IMR-90 (cell line): ENCODE measurements around the gene ADAMTS17. TPM values are rescaled to one million over a fixed set of nuclear protein-coding genes. Genes with fewer than 3 reads are reported as not detected.

ENCODE experiments used
- ATAC-seq: fragments of 200-7000 bp; cut with Tn5 transposase; 2 replicates; pipeline ENCODE4 v1.9.1; 2020; ENCODE audit warnings: low read depth, mild to moderate bottlenecking, moderate library complexity
- BruUV-seq: library from RNA; stranded (reverse); fragments of 400-500 nt; replicated peaks from 2 replicates; lab custom pipeline; 2021; lab: Mats Ljungman, UMichigan
- CTCF ChIA-PET: fragments of 300-600 bp; formaldehyde crosslinking; extraction: SDS; loops from one replicate; lab custom pipeline; 2021; ENCODE audit warnings: antibody characterized with exemption; lab: Yijun Ruan, JAX
- POLR2A ChIA-PET: fragments of 300-600 bp; sonication (Branson Sonifier 250); formaldehyde crosslinking; loops from one replicate; lab custom pipeline; 2022; ENCODE audit warnings: antibody characterized with exemption; ENCODE audit not compliant: unreplicated experiment; lab: Charles Lee
- DNase-seq: peaks from one replicate; pipeline ENCODE4 v3.0.0; 2013
- H2AFZ ChIP-seq: replicated peaks from 2 replicates; pipeline ENCODE3; 2013; ENCODE audit warnings: low read length, mild to moderate bottlenecking; ENCODE audit not compliant: poor library complexity
- H2AK5ac ChIP-seq: 2 replicates; pipeline ENCODE4 v1.6.1; 2013; ENCODE audit warnings: low read depth, low read length, inconsistent platforms
- H2AK9ac ChIP-seq: replicated peaks from 2 replicates; pipeline ENCODE3; 2013; ENCODE audit warnings: mild to moderate bottlenecking, low read depth, low read length, moderate library complexity; ENCODE audit not compliant: poor library complexity
- H2BK120ac ChIP-seq: 2 replicates; pipeline ENCODE4 v1.6.1; 2013; ENCODE audit warnings: low read depth, low read length, inconsistent platforms
- H2BK15ac ChIP-seq: 3 replicates; pipeline ENCODE4 v1.6.1; 2013; ENCODE audit warnings: low read depth, low read length, inconsistent platforms
- H2BK20ac ChIP-seq: 2 replicates; pipeline ENCODE4 v1.6.1; 2013; ENCODE audit warnings: low read depth, mild to moderate bottlenecking, inconsistent platforms, low read length, moderate library complexity
- H2BK5ac ChIP-seq: 2 replicates; pipeline ENCODE4 v1.6.1; 2013; ENCODE audit warnings: mild to moderate bottlenecking, low read depth, low read length, inconsistent platforms; ENCODE audit not compliant: poor library complexity, severe bottlenecking
- H3K14ac ChIP-seq: replicated peaks from 2 replicates; pipeline ENCODE4 v1.6.1; 2013; ENCODE audit warnings: low read depth, low read length, inconsistent platforms
- H3K18ac ChIP-seq: 2 replicates; pipeline ENCODE4 v1.6.1; 2013; ENCODE audit warnings: low read depth, low read length, control low read depth
- H3K23ac ChIP-seq: 2 replicates; pipeline ENCODE4 v1.6.1; 2013; ENCODE audit warnings: low read depth, low read length, inconsistent platforms
- H3K27ac ChIP-seq: 2 replicates; pipeline ENCODE4 v1.5.1; 2013; ENCODE audit warnings: mild to moderate bottlenecking, control low read depth, low read length; ENCODE audit not compliant: insufficient read depth
- H3K27me3 ChIP-seq: 2 replicates; pipeline ENCODE4 v1.6.1; 2013; ENCODE audit warnings: low read length; ENCODE audit not compliant: control insufficient read depth, insufficient read depth
- H3K36me3 ChIP-seq: 2 replicates; pipeline ENCODE4 v1.6.1; 2013; ENCODE audit warnings: low read length, mixed read lengths; ENCODE audit not compliant: control insufficient read depth, insufficient read depth
- H3K4ac ChIP-seq: 2 replicates; pipeline ENCODE4 v1.6.1; 2013; ENCODE audit warnings: low read depth, low read length, inconsistent platforms
- H3K4me1 ChIP-seq: 2 replicates; pipeline ENCODE4 v1.6.1; 2013; ENCODE audit warnings: low read length, mixed read lengths; ENCODE audit not compliant: control insufficient read depth, insufficient read depth
- H3K4me2 ChIP-seq: 2 replicates; pipeline ENCODE4 v1.6.1; 2013; ENCODE audit warnings: low read depth, mild to moderate bottlenecking, control low read depth, low read length, moderate library complexity
- H3K4me3 ChIP-seq: 2 replicates; pipeline ENCODE4 v1.5.1; 2013; ENCODE audit warnings: low read depth, mild to moderate bottlenecking, control low read depth, low read length, moderate library complexity; ENCODE audit not compliant: insufficient read depth
- H3K56ac ChIP-seq: 2 replicates; pipeline ENCODE4 v1.6.1; 2013; ENCODE audit warnings: low read length, inconsistent platforms; ENCODE audit not compliant: insufficient read depth; ENCODE audit errors: extremely low read depth
- H3K79me1 ChIP-seq, 2 experiments: 2 replicates each; pipeline ENCODE4 v1.6.1; 2013; ENCODE audit warnings: low read length in 2 of 2, inconsistent platforms in 1 of 2, low read depth in 1 of 2
- H3K9ac ChIP-seq: 2 replicates; pipeline ENCODE4 v1.6.1; 2013; ENCODE audit warnings: low read depth, low read length, control low read depth
- H3K9me1 ChIP-seq: 2 replicates; pipeline ENCODE4 v1.6.1; 2013; ENCODE audit warnings: low read length, inconsistent platforms; ENCODE audit not compliant: insufficient read depth
- H3K9me3 ChIP-seq: 2 replicates; pipeline ENCODE4 v1.6.1; 2013; ENCODE audit warnings: low read length; ENCODE audit not compliant: control insufficient read depth, insufficient read depth
- H4K20me1 ChIP-seq: 2 replicates; pipeline ENCODE4 v1.6.1; 2013; ENCODE audit warnings: low read length, inconsistent platforms; ENCODE audit not compliant: insufficient read depth
- H4K5ac ChIP-seq: 2 replicates; pipeline ENCODE4 v1.6.1; 2013; ENCODE audit warnings: mild to moderate bottlenecking, low read depth, low read length, control low read depth
- H4K8ac ChIP-seq, 2 experiments: 2 replicates each; pipeline ENCODE4 v1.6.1; 2013; ENCODE audit warnings: low read depth in 2 of 2, low read length in 2 of 2, control low read depth in 1 of 2, inconsistent platforms in 1 of 2
- H4K91ac ChIP-seq: 2 replicates; pipeline ENCODE4 v1.6.1; 2013; ENCODE audit warnings: low read depth, low read length, inconsistent platforms; ENCODE audit not compliant: insufficient read depth
- BHLHE40 ChIP-seq: fragments of 150-350 bp; IDR thresholded peaks from 2 replicates; pipeline ENCODE4 v1.6.1; 2016; ENCODE audit warnings: mild to moderate bottlenecking, low read depth, low read length
- CEBPB ChIP-seq: IDR thresholded peaks from 2 replicates; pipeline ENCODE4 v1.6.1; 2012; ENCODE audit warnings: low read depth, low read length, improper control_type of control experiment
- CHD1 ChIP-seq: IDR thresholded peaks from 2 replicates; pipeline ENCODE4 v1.6.1; 2012; ENCODE audit warnings: low read depth, low read length, improper control_type of control experiment
- ELK1 ChIP-seq: fragments of 150-350 bp; IDR thresholded peaks from 2 replicates; pipeline ENCODE4 v1.6.1; 2016; ENCODE audit warnings: low read depth, mild to moderate bottlenecking, low read length, moderate library complexity, borderline replicate concordance
- MAZ ChIP-seq: IDR thresholded peaks from 2 replicates; pipeline ENCODE4 v1.6.1; 2012; ENCODE audit warnings: low read depth, mild to moderate bottlenecking, low read length, improper control_type of control experiment, moderate library complexity, borderline replicate concordance
- MXI1 ChIP-seq: IDR thresholded peaks from 2 replicates; pipeline ENCODE4 v1.6.1; 2012; ENCODE audit warnings: low read depth, mild to moderate bottlenecking, low read length, moderate library complexity, borderline replicate concordance
- NFE2L2 ChIP-seq: fragments of 150-350 bp; IDR thresholded peaks from 2 replicates; pipeline ENCODE4 v1.6.1; 2016; ENCODE audit warnings: low read depth, mild to moderate bottlenecking, low read length
- RAD21 ChIP-seq: IDR thresholded peaks from 2 replicates; pipeline ENCODE4 v1.6.1; 2012; ENCODE audit warnings: low read length, improper control_type of control experiment
- RFX5 ChIP-seq: IDR thresholded peaks from 2 replicates; pipeline ENCODE4 v1.8.0; 2012; ENCODE audit warnings: low read depth, mild to moderate bottlenecking, low read length, moderate library complexity
- WGBS, 2 experiments: methylation state at CpG; one replicate each; pipeline versions ENCODE4 v1.1.5 to v1.1.7; 2013; ENCODE audit warnings: missing lambda C conversion rate in 2 of 2; ENCODE audit not compliant: insufficient read length in 1 of 2; ENCODE audit errors: extremely low coverage in 2 of 2; 5-methylcytosine and 5-hydroxymethylcytosine counted together
- dilution Hi-C: fragments of 300-500 bp; cut with HindIII; formaldehyde crosslinking; loops from one replicate; pipeline ENCODE4 v1.14.3; 2018; ENCODE audit warnings: low sequenced_read_pairs; ENCODE audit not compliant: unreplicated experiment
- in situ Hi-C: fragments of 300-500 bp; cut with MboI; formaldehyde crosslinking; loops from 3 replicates; pipeline ENCODE4 v1.14.3; 2019; ENCODE audit warnings: low sequenced_read_pairs, inconsistent platforms, mixed read lengths
- intact Hi-C: fragments of 100-400 bp; cut with micrococcal nuclease; formaldehyde crosslinking; loops from 2 replicates; pipeline ENCODE4 v1.10.0; 2022
- polyA plus RNA-seq, 3 experiments: library from polyadenylated mRNA; depleted of rRNA; stranded (reverse); fragments of >200 nt; gene quantifications; 2 replicates each; pipeline ENCODE4 v1.2.3, GENCODE V29; 2012; ENCODE audit warnings: low replicate concordance in 1 of 3
- total RNA-seq: library from RNA; depleted of rRNA; stranded (reverse); fragments of >200 nt; gene quantifications from 2 replicates; pipeline ENCODE4 v1.2.3, GENCODE V29; 2012

The ADAMTS17 gene
- total and polyA plus RNA-seq, 2 of the 4 experiments (the other 2 are of a cell fraction), result 0.03 TPM; not detected in 1

- Histone ChIP-seq H3K27ac (no peak overlapping the region), H3K23ac (no peak overlapping the region), H3K79me1 (no peaks in the 10 kb centered on the region), H3K14ac (no peak overlapping the region), H2AFZ (no peak overlapping the region), H3K4me3 (no peak overlapping the region), H2BK120ac (no peak overlapping the region), H2AK5ac (no peak overlapping the region), H2BK5ac (no peak overlapping the region), H2BK20ac (no peak overlapping the region), H3K9me3 (no peaks in the 10 kb centered on the region), H3K4me2 (no peak overlapping the region), H3K27me3 (no peaks in the 10 kb centered on the region), H3K4me1 (peaks cover 4% of the 10 kb centered on the region; the same call in 1 of the 2 replicates), H3K9me1 (no peaks in the 10 kb centered on the region), H2BK15ac (no peak overlapping the region), H3K9ac (no peak overlapping the region), H4K91ac (no peak overlapping the region), H4K5ac (no peak overlapping the region), H3K4ac (no peak overlapping the region), H2AK9ac (no peak overlapping the region), H3K36me3 (no peaks in the 10 kb centered on the region), H3K56ac (no peak overlapping the region), H4K8ac (no peak overlapping the region), H3K18ac (no peak overlapping the region), H4K20me1 (no peaks in the 10 kb centered on the region)
- intact Hi-C loops, result no loop called here
- TF ChIP-seq RFX5 (no peak), RAD21 (no peak), MXI1 (no peak), CHD1 (no peak), NFE2L2 (no peak), MAZ (no peak), CEBPB (no peak), BHLHE40 (no peak), ELK1 (no peak)
- dilution Hi-C loops, result no loop called here
- DNase-seq (no peak), ATAC-seq (no peak)
- no TSS peak for BruUV-seq
- in situ Hi-C loops, result no loop called here
- WGBS, 2 experiments, result 75% methylated on average over 2 of the region's 5 CpGs; no CpG with 5 or more reads in 1 of the 2 experiments
- CTCF ChIA-PET, result no interaction called here
- POLR2A ChIA-PET, result no interaction called here
These were observed 301.8 kb downstream of the ADAMTS17 start for GRCh38 chr15:100039994-100040393.
